Astrocyte (in vitro differentiated cells and primary cell): ENCODE measurements around the gene STEAP1. TPM values are rescaled to one million over a fixed set of nuclear protein-coding genes. Genes with fewer than 3 reads are reported as not detected.

ENCODE experiments used
- DNase-seq: peaks from one replicate; pipeline ENCODE4 v3.0.0-alpha.2; 2010; ENCODE audit warnings: low read depth
- FAIRE-seq: peaks from 2 replicates; lab custom pipeline; 2011; peaks lifted over from hg19 to GRCh38; lab: Jason Lieb, UNC
- H2AFZ ChIP-seq: 2 replicates; pipeline ENCODE4 v1.6.0; 2012; ENCODE audit warnings: low read depth, low read length, inconsistent platforms
- H3K27ac ChIP-seq: 2 replicates; pipeline ENCODE4 v1.5.1; 2011; ENCODE audit warnings: low read depth, low read length, inconsistent platforms
- H3K27me3 ChIP-seq: 2 replicates; pipeline ENCODE4 v1.6.0; 2011; ENCODE audit warnings: low read length, inconsistent platforms; ENCODE audit not compliant: insufficient read depth
- H3K36me3 ChIP-seq: 2 replicates; pipeline ENCODE4 v1.5.1; 2011; ENCODE audit warnings: low read length, inconsistent platforms; ENCODE audit not compliant: insufficient read depth
- H3K4me1 ChIP-seq: 2 replicates; pipeline ENCODE4 v1.5.1; 2011; ENCODE audit warnings: low read length, inconsistent platforms; ENCODE audit not compliant: insufficient read depth
- H3K4me2 ChIP-seq: 2 replicates; pipeline ENCODE4 v1.6.0; 2012; ENCODE audit warnings: low read length, inconsistent platforms
- H3K4me3 ChIP-seq: 2 replicates; pipeline ENCODE4 v1.5.1; 2011; ENCODE audit warnings: low read depth, mild to moderate bottlenecking, low read length, inconsistent platforms; ENCODE audit not compliant: insufficient read depth
- H3K79me2 ChIP-seq: 2 replicates; pipeline ENCODE4 v1.6.0; 2012; ENCODE audit warnings: mild to moderate bottlenecking, low read length, inconsistent platforms; ENCODE audit not compliant: insufficient read depth
- H3K9ac ChIP-seq: 2 replicates; pipeline ENCODE4 v1.6.0; 2012; ENCODE audit warnings: mild to moderate bottlenecking, low read length, inconsistent platforms
- H3K9me3 ChIP-seq: 2 replicates; pipeline ENCODE4 v1.5.1; 2012; ENCODE audit warnings: low read depth, mild to moderate bottlenecking, low read length, inconsistent platforms; ENCODE audit not compliant: insufficient read depth
- H4K20me1 ChIP-seq: 2 replicates; pipeline ENCODE4 v1.6.0; 2012; ENCODE audit warnings: low read length, inconsistent platforms; ENCODE audit not compliant: insufficient read depth
- H3K27ac Mint-ChIP-seq: one replicate; pipeline ENCODE4 v1.8.0; 2021; ENCODE audit warnings: mild to moderate bottlenecking, mixed read lengths; ENCODE audit not compliant: unreplicated experiment
- H3K27me3 Mint-ChIP-seq: one replicate; pipeline ENCODE4 v1.8.0; 2021; ENCODE audit warnings: low read depth, mixed read lengths; ENCODE audit not compliant: unreplicated experiment
- H3K36me3 Mint-ChIP-seq: one replicate; pipeline ENCODE4 v1.8.0; 2021; ENCODE audit warnings: low read depth, mixed read lengths; ENCODE audit not compliant: unreplicated experiment
- H3K4me1 Mint-ChIP-seq: one replicate; pipeline ENCODE4 v1.8.0; 2021; ENCODE audit warnings: low read depth, mixed read lengths; ENCODE audit not compliant: unreplicated experiment
- H3K4me3 Mint-ChIP-seq: one replicate; pipeline ENCODE4 v1.8.0; 2021; ENCODE audit warnings: mild to moderate bottlenecking, moderate library complexity, mixed read lengths; ENCODE audit not compliant: unreplicated experiment
- H3K9me3 Mint-ChIP-seq: one replicate; pipeline ENCODE4 v1.8.0; 2021; ENCODE audit warnings: mild to moderate bottlenecking, mixed read lengths; ENCODE audit not compliant: unreplicated experiment
- EZH2 ChIP-seq: IDR thresholded peaks from 2 replicates; pipeline ENCODE4 v1.6.1; 2012; ENCODE audit warnings: mild to moderate bottlenecking, low read length, inconsistent platforms; ENCODE audit not compliant: insufficient read depth
- total RNA-seq: library from RNA; stranded (reverse); gene quantifications from 2 replicates; pipeline ENCODE4 v1.2.1, GENCODE V29; 2021
- TF ChIP-seq, protein P1 (sequence below): IDR thresholded peaks from 2 replicates; pipeline ENCODE4 v1.5.1; 2011; ENCODE audit warnings: low read depth, mild to moderate bottlenecking, inconsistent platforms, low read length, moderate library complexity; ENCODE audit not compliant: insufficient read depth

STEAP1 gene
- total RNA-seq, 1 donor from 2014 or later, result 6.2 TPM

DNA sequence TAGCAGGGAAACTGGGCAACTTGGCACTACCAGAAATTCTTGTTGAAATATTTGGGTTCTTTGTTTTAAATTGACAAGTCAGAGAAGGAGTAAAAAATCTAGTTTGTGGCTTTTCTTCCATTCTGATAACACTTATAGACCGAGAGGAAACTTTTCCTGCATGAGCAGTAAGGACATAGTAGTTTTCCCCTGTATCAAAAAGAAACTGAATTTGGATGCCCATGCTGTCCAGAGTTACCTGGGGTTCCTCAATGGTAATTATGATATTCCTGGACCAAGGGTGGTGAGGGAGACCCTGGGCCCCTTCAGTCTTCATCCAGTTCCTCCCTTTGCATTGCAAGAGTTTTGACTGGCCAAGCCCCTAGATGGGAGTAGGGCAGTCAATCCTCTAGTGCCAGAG is 37.4 kb downstream of the STEAP1 start:
- H4K20me1 ChIP-seq, result no peaks in the 10 kb centered on the region
- no peaks in the 10 kb centered on the region for H3K9me3 ChIP-seq
- Mint-ChIP-seq H3K27me3 (no peaks in the 10 kb centered on the region), H3K36me3 (no peaks in the 10 kb centered on the region), H3K4me3 (no peak overlapping the region), H3K9me3 (peaks cover 5% of the 10 kb centered on the region), H3K27ac (no peak overlapping the region), H3K4me1 (peaks cover 3% of the 10 kb centered on the region)
- H3K9ac ChIP-seq, result no peak overlapping the region
- H3K4me3 ChIP-seq, result no peak overlapping the region
- FAIRE-seq, result no peak
- no peaks in the 10 kb centered on the region for H3K27me3 ChIP-seq
- TF ChIP-seq, protein P1, sequence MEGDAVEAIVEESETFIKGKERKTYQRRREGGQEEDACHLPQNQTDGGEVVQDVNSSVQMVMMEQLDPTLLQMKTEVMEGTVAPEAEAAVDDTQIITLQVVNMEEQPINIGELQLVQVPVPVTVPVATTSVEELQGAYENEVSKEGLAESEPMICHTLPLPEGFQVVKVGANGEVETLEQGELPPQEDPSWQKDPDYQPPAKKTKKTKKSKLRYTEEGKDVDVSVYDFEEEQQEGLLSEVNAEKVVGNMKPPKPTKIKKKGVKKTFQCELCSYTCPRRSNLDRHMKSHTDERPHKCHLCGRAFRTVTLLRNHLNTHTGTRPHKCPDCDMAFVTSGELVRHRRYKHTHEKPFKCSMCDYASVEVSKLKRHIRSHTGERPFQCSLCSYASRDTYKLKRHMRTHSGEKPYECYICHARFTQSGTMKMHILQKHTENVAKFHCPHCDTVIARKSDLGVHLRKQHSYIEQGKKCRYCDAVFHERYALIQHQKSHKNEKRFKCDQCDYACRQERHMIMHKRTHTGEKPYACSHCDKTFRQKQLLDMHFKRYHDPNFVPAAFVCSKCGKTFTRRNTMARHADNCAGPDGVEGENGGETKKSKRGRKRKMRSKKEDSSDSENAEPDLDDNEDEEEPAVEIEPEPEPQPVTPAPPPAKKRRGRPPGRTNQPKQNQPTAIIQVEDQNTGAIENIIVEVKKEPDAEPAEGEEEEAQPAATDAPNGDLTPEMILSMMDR, result no peak
- TF ChIP-seq EZH2, result no peak
- H2AFZ ChIP-seq, result no peak overlapping the region
- H3K79me2 ChIP-seq, result no peaks in the 10 kb centered on the region
- no peak overlapping the region for H3K27ac ChIP-seq
- H3K4me1 ChIP-seq, result no peaks in the 10 kb centered on the region
- H3K36me3 ChIP-seq, result no peaks in the 10 kb centered on the region
- H3K4me2 ChIP-seq, result no peak overlapping the region
- no peak for DNase-seq

DNA sequence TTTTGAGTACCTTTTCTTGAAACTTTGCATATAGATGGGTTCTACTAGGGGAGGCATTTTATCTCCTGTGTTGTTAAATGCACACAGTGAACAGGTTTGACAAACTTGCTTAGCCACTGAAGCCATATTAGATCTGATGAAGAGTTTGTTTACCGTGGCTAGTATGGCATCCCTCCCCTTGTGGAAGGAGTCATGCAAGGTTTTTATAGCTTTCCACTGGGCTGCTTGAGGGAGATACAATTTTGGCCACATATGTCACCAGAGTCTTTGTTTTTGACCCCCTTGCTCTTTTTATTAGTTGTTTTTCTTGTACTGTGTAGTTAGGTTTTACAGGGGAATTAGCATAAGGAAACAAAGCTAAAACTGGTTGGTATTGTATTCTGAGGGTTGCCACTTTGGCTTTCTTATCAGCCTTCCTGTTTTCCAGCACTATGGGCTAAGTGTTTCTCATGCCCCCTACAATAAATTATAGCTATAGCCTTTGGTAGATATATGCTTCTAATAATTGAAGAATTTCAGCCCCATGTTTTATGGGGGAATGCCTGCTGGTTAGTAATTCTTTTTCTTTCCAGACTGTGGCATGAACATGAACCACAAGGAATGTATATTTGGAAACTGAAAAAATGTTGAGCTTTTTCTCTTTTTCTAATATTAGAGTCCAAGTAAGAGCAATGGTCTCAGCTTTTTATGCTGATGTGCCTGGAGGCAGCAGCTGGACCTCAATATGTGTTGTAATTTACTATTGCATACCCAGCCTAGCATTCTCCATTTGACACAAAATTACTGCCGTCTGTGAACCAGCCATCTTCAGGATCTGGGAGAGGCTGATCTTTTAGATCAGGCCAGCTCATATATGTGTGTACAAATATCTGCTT is 38.8 kb downstream of the STEAP1 start:
- Histone ChIP-seq H3K4me2 (no peak overlapping the region), H4K20me1 (no peaks in the 10 kb centered on the region), H3K27me3 (no peaks in the 10 kb centered on the region), H3K9ac (no peak overlapping the region), H3K27ac (no peak overlapping the region), H3K79me2 (no peaks in the 10 kb centered on the region), H3K9me3 (no peaks in the 10 kb centered on the region), H3K36me3 (no peaks in the 10 kb centered on the region), H3K4me3 (no peak overlapping the region), H2AFZ (no peak overlapping the region), H3K4me1 (no peaks in the 10 kb centered on the region)
- Mint-ChIP-seq H3K36me3 (no peaks in the 10 kb centered on the region), H3K9me3 (peaks cover 3% of the 10 kb centered on the region), H3K4me1 (peaks cover 3% of the 10 kb centered on the region), H3K27me3 (no peaks in the 10 kb centered on the region), H3K27ac (no peak overlapping the region), H3K4me3 (no peak overlapping the region)
- DNase-seq (peak; percentile 30), FAIRE-seq (no peak)
- no peak for TF ChIP-seq EZH2
- TF ChIP-seq, protein P1, result no peak
